Trophoblast cell (in vitro differentiated cells and primary cell): ENCODE results near the gene WAPL.

Source experiments
- DNase-seq, 2 donors: peaks; one replicate each; pipeline ENCODE4 v3.0.0-alpha.2; 2016
- H2AFZ ChIP-seq: 2 replicates; pipeline ENCODE4 v1.6.1; 2013; ENCODE audit warnings: low read length, moderate library complexity, mild to moderate bottlenecking; ENCODE audit not compliant: insufficient read depth, poor library complexity
- H2AK5ac ChIP-seq: 2 replicates; pipeline ENCODE4 v1.6.1; 2013; ENCODE audit warnings: mild to moderate bottlenecking, low read length
- H2BK120ac ChIP-seq: 2 replicates; pipeline ENCODE4 v1.6.1; 2013; ENCODE audit warnings: low read length, mild to moderate bottlenecking, moderate library complexity; ENCODE audit not compliant: insufficient read depth, poor library complexity
- H2BK12ac ChIP-seq: 2 replicates; pipeline ENCODE4 v1.6.1; 2013; ENCODE audit warnings: mild to moderate bottlenecking, low read length, moderate library complexity
- H2BK5ac ChIP-seq: 2 replicates; pipeline ENCODE4 v1.6.1; 2013; ENCODE audit warnings: low read length, low read depth, moderate library complexity, mild to moderate bottlenecking; ENCODE audit not compliant: poor library complexity
- H3K14ac ChIP-seq: 2 replicates; pipeline ENCODE4 v1.6.1; 2013; ENCODE audit warnings: mild to moderate bottlenecking, low read length
- H3K18ac ChIP-seq: 2 replicates; pipeline ENCODE4 v1.6.1; 2013; ENCODE audit warnings: mild to moderate bottlenecking, low read length
- H3K23ac ChIP-seq: 2 replicates; pipeline ENCODE4 v1.6.1; 2013; ENCODE audit warnings: low read length
- H3K27ac ChIP-seq: 2 replicates; pipeline ENCODE4 v1.5.1; 2013; ENCODE audit warnings: low read depth, mild to moderate bottlenecking, inconsistent platforms, low read length, moderate library complexity
- H3K27me3 ChIP-seq: 2 replicates; pipeline ENCODE4 v1.6.1; 2013; ENCODE audit warnings: inconsistent platforms, mild to moderate bottlenecking, low read length, moderate library complexity; ENCODE audit not compliant: insufficient read depth
- H3K36me3 ChIP-seq, 2 experiments: 1 replicate in 1 of 2; 2 replicates in 1 of 2; pipeline ENCODE4 v1.6.1; 2013; ENCODE audit warnings: low read length in 2 of 2, mild to moderate bottlenecking in 2 of 2, moderate library complexity in 1 of 2; ENCODE audit not compliant: insufficient read depth in 2 of 2, control insufficient read depth in 1 of 2
- H3K4ac ChIP-seq: 2 replicates; pipeline ENCODE4 v1.6.1; 2013; ENCODE audit warnings: low read depth, mild to moderate bottlenecking, low read length, moderate library complexity
- H3K4me1 ChIP-seq, 2 experiments: 1 replicate in 1 of 2; 2 replicates in 1 of 2; pipeline ENCODE4 v1.6.1; 2013; ENCODE audit warnings: low read length in 2 of 2, mild to moderate bottlenecking in 2 of 2, moderate library complexity in 1 of 2; ENCODE audit not compliant: insufficient read depth in 2 of 2, control insufficient read depth in 1 of 2
- H3K4me2 ChIP-seq: 2 replicates; pipeline ENCODE4 v1.6.1; 2013; ENCODE audit warnings: inconsistent platforms, mild to moderate bottlenecking, low read length, moderate library complexity
- H3K4me3 ChIP-seq: 2 replicates; pipeline ENCODE4 v1.5.1; 2013; ENCODE audit warnings: mild to moderate bottlenecking, low read depth, low read length, inconsistent platforms
- H3K79me1 ChIP-seq: one replicate; pipeline ENCODE4 v1.6.1; 2013; ENCODE audit warnings: low read length
- H3K79me2 ChIP-seq: 2 replicates; pipeline ENCODE4 v1.6.1; 2013; ENCODE audit warnings: low read length, mild to moderate bottlenecking; ENCODE audit not compliant: control insufficient read depth, insufficient read depth, poor library complexity
- H3K9ac ChIP-seq: 2 replicates; pipeline ENCODE4 v1.6.1; 2013; ENCODE audit warnings: mild to moderate bottlenecking, low read length
- H3K9me3 ChIP-seq: 2 replicates; pipeline ENCODE4 v1.6.1; 2013; ENCODE audit warnings: low read depth, mild to moderate bottlenecking, control low read depth, inconsistent platforms, low read length; ENCODE audit not compliant: insufficient read depth
- H4K12ac ChIP-seq: 2 replicates; pipeline ENCODE4 v1.6.1; 2013; ENCODE audit warnings: low read depth, mild to moderate bottlenecking, low read length, moderate library complexity
- H4K8ac ChIP-seq: 2 replicates; pipeline ENCODE4 v1.6.1; 2013; ENCODE audit warnings: low read depth, mild to moderate bottlenecking, low read length, moderate library complexity
- H4K91ac ChIP-seq: one replicate; pipeline ENCODE4 v1.6.1; 2013; ENCODE audit warnings: low read depth, mild to moderate bottlenecking, low read length, moderate library complexity
- WGBS: extraction: QIAGEN DNeasy Blood & Tissue Kit; methylation state at CpG from one replicate; pipeline ENCODE4 v1.1.7; 2013; ENCODE audit warnings: missing lambda C conversion rate; ENCODE audit not compliant: insufficient read length, insufficient coverage; ENCODE audit errors: extremely low coverage; 5-methylcytosine and 5-hydroxymethylcytosine counted together

WAPL gene

DNA sequence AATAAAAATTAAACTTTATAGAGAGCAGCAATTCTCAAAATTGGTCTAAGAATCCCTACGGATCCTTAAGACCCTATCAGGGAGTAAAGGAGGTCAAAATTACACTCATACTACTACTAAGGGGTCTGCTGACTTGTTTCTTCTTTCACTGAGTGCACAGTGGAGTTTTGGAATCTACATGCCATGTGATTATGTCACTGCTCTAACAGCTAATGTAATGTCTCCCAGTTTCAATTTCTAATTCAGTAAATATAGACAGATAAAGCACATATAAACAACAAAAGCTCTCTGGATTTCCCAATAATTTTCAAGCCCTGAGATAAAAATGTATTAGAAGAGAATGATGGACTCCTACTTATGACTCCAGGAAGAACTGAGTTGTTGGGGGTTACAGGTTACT, 74.6 kb downstream of the WAPL start:
- no peak overlapping the region for H3K4me3 ChIP-seq
- no peak for DNase-seq
- no peak overlapping the region for H3K23ac ChIP-seq
- no peak overlapping the region for H3K27ac ChIP-seq
- no peak overlapping the region for H3K4ac ChIP-seq
- no peak overlapping the region for H2BK5ac ChIP-seq
- no peak overlapping the region for H2BK120ac ChIP-seq
- H4K91ac ChIP-seq: no peak overlapping the region
- no peaks in the 10 kb centered on the region for H3K27me3 ChIP-seq
- H3K79me1 ChIP-seq: no peaks in the 10 kb centered on the region
- H4K12ac ChIP-seq: no peak overlapping the region
- no peak overlapping the region for H2BK12ac ChIP-seq
- no peaks in the 10 kb centered on the region for H3K4me1 ChIP-seq
- H4K8ac ChIP-seq: no peak overlapping the region
- H3K79me2 ChIP-seq: no peaks in the 10 kb centered on the region
- no peaks in the 10 kb centered on the region for H3K9me3 ChIP-seq
- H3K18ac ChIP-seq: no peak overlapping the region
- H2AK5ac ChIP-seq: no peak overlapping the region
- H3K4me2 ChIP-seq: no peak overlapping the region
- H3K36me3 ChIP-seq: peaks cover 36 to 37% of the 10 kb centered on the region in 2 experiments
- H3K9ac ChIP-seq: no peak overlapping the region
- no CpG with 5 or more reads among the region's 1 CpG for WGBS
- H2AFZ ChIP-seq: no peak overlapping the region
- H3K14ac ChIP-seq: no peak overlapping the region

DNA sequence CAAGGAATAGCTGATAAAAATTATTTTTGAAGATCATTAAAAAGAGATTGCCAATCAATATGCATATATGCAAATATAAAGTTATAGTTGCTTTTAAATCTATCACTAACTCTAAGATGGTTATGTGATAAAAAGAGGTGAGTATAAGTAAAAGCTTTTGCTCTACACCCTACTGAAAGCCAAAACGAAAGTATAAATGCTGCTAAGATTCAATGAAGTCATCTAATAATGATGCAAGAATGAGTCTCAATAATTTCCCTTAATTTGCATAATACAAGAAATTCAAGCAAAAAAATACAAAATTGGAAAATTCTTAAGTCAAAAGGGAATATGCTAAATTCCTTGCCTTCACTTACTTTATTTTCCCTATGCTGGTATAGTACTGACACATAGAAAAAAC, 75.2 kb downstream of the WAPL start:
- Histone ChIP-seq H4K8ac (no peak overlapping the region), H3K9me3 (no peaks in the 10 kb centered on the region), H3K4me3 (no peak overlapping the region), H2AFZ (no peak overlapping the region), H3K4me2 (no peak overlapping the region), H3K18ac (no peak overlapping the region), H3K79me2 (no peaks in the 10 kb centered on the region), H3K79me1 (no peaks in the 10 kb centered on the region), H3K9ac (no peak overlapping the region), H2BK120ac (no peak overlapping the region), H3K36me3 (peaks cover 34 to 36% of the 10 kb centered on the region in 2 experiments), H3K27ac (no peak overlapping the region), H2BK12ac (no peak overlapping the region), H2BK5ac (no peak overlapping the region), H4K12ac (no peak overlapping the region), H3K27me3 (no peaks in the 10 kb centered on the region), H3K23ac (no peak overlapping the region), H3K14ac (no peak overlapping the region), H2AK5ac (no peak overlapping the region), H4K91ac (no peak overlapping the region), H3K4ac (no peak overlapping the region), H3K4me1 (no peaks in the 10 kb centered on the region)
- no CpG with 5 or more reads among the region's 1 CpG for WGBS
- DNase-seq: no peak

DNA sequence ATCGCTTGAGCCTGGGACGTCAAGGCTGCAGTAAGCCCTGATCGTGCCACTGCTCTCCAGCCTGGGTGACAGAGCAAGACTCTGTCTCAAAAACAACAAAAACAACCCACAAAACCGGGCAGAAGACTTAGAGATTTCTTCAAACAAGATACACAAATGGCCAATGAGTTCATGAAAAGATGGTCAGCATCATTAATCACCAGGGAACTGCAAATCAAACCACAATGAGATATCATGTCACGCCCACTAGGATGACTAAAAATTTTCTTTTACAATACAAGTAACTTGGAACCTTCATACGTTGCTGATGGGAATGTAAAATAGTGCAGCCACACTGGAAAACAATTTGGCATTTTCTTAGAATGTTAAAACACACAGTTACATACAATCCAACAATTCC, 77.7 kb downstream of the WAPL start:
- no CpG with 5 or more reads among the region's 6 CpGs for WGBS
- Histone ChIP-seq H4K91ac (no peak overlapping the region), H3K79me1 (no peaks in the 10 kb centered on the region)

DNA sequence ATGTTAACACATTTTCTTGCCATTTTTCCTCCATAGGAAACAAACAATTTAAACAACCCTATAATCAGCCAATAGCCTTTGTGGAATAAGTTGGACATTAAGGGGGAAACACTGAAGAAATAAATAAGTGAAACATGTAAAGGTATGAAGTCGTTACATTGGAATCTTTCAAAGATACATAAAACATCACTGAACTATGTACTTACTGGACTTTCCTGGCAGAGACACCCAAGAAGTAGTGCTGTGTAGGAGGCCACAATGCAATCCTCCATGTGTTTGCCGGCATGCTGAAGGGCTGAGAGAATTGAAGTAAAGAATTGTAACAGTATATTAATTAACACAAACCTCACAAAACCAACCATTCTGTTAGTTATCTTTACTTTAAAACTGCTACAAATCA, 78.5 kb downstream of the WAPL start:
- Histone ChIP-seq H3K79me2 (no peaks in the 10 kb centered on the region), H2BK12ac (no peak overlapping the region), H3K27ac (no peak overlapping the region), H4K8ac (no peak overlapping the region), H3K4me2 (no peak overlapping the region), H3K9me3 (no peaks in the 10 kb centered on the region), H3K14ac (no peak overlapping the region), H3K79me1 (no peaks in the 10 kb centered on the region), H2AFZ (no peak overlapping the region), H2BK120ac (no peak overlapping the region), H3K36me3 (peaks cover 28 to 31% of the 10 kb centered on the region in 2 experiments), H3K27me3 (no peaks in the 10 kb centered on the region), H3K18ac (no peak overlapping the region), H3K23ac (no peak overlapping the region), H3K4me1 (no peaks in the 10 kb centered on the region), H4K91ac (no peak overlapping the region), H2AK5ac (no peak overlapping the region), H3K9ac (no peak overlapping the region), H3K4me3 (no peak overlapping the region), H2BK5ac (no peak overlapping the region), H4K12ac (no peak overlapping the region), H3K4ac (no peak overlapping the region)
- DNase-seq: no peak
- WGBS: no CpG with 5 or more reads among the region's 2 CpGs

More for the DNA sequence above, 77.7 kb downstream of the WAPL start:
- no peak overlapping the region for H4K12ac ChIP-seq
- no peak overlapping the region for H3K18ac ChIP-seq
- no peaks in the 10 kb centered on the region for H3K27me3 ChIP-seq
- H2AFZ ChIP-seq: no peak overlapping the region
- H3K4me3 ChIP-seq: no peak overlapping the region
- H4K8ac ChIP-seq: no peak overlapping the region
- H3K4ac ChIP-seq: no peak overlapping the region
- no peak overlapping the region for H2AK5ac ChIP-seq
- H2BK12ac ChIP-seq: no peak overlapping the region
- no peak overlapping the region for H3K9ac ChIP-seq
- no peak overlapping the region for H2BK5ac ChIP-seq
- no peaks in the 10 kb centered on the region for H3K4me1 ChIP-seq
- H3K4me2 ChIP-seq: no peak overlapping the region
- H3K23ac ChIP-seq: no peak overlapping the region
- H3K79me2 ChIP-seq: no peaks in the 10 kb centered on the region
- H3K14ac ChIP-seq: no peak overlapping the region
- H3K36me3 ChIP-seq: peaks cover 27 to 34% of the 10 kb centered on the region in 2 experiments
- no peak overlapping the region for H2BK120ac ChIP-seq
- no peak overlapping the region for H3K27ac ChIP-seq
- DNase-seq: no peak
- H3K9me3 ChIP-seq: no peaks in the 10 kb centered on the region
